Measurements from ENCODE around the gene ACBD4.

The ACBD4 gene, protein sequence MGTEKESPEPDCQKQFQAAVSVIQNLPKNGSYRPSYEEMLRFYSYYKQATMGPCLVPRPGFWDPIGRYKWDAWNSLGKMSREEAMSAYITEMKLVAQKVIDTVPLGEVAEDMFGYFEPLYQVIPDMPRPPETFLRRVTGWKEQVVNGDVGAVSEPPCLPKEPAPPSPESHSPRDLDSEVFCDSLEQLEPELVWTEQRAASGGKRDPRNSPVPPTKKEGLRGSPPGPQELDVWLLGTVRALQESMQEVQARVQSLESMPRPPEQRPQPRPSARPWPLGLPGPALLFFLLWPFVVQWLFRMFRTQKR

DNA sequence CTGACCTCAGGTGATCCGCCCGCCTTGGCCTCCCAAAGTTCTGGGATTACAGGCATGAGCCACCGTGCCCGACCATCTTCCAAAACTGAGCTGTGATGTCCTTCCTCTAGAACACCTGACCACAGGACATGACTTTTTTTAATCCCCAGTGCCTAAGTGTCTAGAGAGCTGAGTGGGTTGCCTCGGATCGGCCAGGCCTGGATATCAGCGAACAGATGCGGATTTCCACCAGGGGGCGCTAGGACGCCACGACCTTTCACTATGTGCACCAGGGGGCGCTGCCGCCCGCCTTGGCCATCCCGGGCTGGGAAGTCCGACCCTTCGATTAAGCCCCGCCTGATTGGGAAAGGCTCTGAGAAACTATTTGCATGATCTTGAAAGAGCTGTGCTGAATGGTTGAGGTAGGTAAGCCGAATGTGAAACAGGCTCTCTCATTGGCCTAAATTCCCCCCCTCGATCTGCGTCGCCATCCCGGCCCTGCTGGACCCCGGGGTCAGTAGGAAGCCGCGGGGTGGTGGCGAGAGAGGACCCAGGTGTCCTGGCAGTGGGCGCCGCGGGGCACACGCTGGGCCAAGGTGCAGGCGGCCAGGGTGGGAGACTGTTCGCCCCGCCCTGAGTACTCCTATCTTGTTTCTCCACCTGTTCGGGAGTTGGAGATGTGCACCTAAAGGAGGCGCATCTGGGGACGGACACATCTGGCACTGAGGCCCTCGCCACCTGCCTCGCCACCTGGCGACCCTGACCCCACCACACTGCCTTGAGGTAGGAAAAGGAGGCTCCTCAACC, at the start of gene ACBD4:
Gene ACBD4, plus strand, starts transcription at position 496 of the 786 bp plus-strand sequence. CDS start 458 bp downstream, outside the sequence.
- DNase-seq: peak; percentile 96

DNA sequence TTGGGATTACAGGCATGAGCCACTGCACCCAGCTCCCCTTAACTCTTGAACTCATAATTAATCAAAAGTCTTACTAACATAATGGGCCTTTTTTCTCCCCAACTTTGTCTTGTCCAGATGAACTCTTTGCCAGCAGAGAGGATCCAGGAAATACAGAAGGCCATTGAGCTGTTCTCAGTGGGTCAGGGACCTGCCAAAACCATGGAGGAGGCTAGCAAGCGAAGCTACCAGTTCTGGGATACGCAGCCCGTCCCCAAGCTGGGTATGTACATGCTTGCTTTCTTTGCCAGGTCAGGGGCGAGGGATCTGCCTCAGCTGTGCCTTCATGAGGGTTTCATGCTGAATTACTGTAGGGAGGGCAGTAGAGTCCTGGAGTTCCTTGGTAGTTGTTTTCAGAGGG, 49.1 kb upstream of the ACBD4 start:
- DNase-seq: no peak

DNA sequence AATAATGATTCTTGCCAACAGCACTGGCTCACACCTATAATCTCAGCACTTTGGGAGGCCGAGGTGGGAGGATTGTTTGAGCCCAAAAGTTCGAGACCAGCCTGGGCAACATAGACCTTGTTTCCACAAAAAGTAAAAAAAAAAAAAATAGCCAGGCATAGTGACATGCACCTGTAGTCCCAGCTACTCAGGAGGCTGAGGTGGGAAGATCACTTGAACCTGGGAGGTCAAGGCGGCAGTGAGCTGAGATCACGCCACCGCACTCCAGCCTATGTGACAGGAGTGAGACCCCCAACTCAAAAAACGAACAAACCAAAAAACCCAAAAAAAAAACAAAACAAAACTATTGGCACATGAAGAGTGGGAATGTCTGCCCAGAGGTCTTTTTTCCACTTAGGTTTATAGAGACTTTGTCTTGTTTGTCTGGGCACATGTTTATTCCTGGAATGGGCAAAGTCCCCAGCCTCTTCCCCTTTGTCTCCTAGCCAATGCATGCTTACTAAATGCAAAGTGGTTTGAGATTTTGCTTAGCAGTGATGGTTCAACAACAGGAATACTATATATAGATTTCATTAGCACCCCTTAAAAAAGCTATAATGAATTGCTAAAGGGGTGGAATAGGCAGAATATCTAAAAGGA, 48.5 kb upstream of the ACBD4 start:
- DNase-seq: no peak

DNA sequence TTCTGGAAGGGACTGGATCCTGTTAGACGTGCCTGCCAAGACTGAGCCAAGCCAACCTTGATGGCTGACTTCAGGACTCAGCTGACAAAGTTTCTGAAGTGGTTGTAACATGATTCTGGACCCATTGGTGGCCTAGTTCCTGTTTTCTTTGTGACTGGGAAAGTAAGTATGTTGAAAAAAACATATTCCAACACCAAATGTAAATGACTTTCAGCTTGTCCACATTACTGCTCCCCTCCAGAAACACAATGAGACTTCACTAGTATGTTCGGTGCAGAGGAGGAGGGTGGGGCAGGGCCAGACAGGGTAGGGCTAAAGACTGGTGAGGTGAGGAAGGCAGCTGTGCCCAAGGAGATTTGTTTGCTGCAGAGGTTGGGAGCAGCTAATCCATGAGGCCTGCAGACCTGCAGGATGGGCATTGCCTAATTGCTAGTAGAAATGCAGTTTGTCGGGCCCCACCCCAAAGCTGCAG, 47.9 kb upstream of the ACBD4 start:
- DNase-seq: no peak

DNA sequence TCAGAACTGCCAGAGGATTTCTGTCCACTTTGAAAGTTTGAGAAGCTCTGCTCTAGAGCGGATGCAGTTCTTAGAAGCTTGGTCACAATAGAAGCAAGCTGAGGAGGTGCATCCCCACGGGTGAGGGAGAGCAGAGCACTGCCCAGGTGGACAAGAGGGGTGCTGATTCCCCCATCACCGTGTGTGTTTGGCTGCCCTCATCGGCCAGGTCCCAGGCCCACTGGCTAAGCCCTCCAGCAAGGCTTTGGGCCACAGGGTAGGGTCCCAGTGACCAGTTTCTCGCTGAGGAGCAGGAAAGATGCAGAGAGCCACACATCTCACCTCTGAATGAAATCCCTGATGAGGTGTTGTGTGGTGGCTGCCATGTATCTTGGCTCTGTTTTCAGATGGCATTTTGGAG, 47.5 kb upstream of the ACBD4 start:
- DNase-seq: no peak

DNA sequence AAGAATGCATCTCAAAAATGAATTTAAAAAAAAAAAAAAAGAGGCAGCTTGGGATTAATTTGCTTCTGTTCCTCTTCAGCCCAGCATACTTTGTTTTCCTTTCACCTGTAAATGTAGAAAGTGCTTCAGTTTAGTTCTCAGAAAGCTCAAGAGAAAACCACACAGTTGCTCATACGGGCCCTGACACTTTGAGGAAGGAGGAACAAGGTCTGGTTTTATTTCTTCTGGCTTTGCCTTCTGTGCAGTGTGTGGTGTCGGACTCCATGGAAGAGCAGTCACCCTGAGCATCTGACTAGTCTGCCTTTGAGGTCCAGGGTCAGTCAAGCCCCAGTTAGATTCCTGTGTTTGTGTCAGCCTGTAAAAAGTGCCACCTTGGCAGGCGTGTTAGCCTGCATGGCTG, 46.7 kb upstream of the ACBD4 start:
- no peak for DNase-seq

DNA sequence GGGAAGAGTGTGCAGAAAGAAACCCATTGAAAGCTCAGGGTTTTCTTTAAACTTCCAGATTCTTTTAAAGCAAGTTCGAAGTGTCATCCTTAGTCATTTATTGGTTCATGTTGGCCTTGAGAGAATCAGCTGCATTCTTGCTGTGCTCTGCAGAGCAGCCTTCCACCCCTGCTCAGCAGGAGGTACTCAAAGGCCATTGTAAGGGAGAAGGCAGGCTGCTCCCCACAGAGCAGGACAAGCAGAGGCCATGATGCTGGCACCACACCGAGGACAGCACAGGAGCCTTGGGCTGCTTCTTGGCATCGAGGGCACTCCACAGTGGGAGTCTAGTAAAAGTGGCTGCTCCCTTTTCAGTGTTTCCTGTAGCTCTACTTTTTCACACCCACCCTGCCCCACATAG, 44.8 kb upstream of the ACBD4 start:
- DNase-seq: no peak

DNA sequence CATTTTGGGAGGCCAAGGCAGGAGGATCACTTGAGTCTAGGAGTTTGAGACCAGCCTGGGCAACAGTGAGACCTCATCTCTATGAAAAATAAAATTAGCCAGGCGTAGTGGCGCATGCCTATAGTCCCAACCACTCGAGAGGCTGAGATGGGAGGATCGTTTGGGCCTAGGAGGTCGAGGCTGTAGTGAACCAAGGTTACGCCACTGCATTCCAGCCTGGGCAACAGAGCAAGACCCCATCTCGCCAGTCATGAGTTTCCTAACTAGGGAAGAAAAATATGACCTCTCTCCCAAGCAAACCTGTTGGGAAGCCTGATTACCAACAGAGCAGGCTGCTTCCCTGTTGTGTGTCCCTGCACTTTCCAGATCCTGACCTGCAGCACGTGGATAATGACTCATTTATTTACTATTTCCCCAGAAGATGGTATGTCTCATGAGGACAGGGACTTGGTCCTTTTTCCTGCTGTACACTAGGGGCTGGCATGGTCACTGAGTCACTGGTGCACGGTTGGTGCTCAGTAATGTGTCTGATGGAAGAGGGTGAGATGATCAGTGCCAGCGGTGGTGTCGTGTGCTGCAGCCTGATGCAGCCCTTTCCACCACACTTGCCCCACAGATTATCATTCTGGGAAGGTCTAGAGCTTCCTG, 43.6 kb upstream of the ACBD4 start:
- no peak for DNase-seq

DNA sequence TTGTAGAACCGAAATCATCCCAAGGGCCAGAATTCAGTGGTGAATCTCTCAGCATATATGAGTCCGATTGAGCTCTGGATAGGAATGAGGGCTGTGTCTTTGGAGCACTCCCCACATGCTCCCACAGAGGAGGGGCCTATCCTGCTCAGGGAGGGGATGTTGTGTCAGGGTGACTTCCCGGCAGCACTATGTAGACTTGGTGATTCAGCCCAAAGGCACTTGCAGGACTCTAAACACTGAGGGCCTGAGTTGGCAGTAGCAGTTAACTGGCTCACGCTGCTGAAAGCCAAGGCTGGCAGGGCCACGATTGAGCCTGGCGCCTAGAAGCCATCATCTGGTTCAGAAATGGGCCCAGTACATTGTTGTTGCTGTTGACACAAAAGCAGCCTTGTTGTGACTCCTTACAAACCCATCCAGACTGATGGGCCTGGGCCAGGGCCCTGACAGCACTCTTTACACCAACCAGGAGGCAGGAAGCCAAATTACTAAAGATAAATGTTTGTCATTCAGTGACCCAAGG, 42.5 kb upstream of the ACBD4 start:
- DNase-seq: no peak

DNA sequence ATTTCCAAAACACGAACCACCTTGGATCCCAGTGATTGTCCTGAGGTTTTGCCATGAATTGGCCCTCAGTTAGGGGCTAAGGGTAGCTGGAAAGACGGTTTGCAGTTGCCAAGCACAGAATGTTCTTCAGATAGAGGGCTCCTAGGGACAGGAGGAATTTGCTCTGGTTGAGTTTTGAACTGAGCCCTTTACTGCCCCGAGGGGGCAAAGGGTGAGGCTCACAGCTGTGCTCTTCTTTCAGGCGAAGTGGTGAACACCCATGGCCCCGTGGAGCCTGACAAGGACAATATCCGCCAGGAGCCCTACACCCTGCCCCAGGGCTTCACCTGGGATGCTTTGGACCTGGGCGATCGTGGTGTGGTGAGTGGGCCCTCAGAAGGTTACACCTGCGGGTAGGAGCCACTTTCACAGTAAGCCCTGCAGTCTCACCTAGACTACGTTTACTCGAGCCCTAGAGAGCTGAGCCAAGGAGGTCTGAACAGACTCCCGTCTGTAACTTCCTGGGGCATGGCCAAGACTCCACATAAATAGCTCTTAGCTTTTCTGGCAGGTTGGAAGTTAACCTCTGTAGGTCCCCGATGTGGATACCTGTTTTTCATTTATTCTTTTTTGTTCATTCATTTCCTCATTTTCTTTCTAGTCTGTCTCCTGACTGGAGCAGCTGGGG, 41.9 kb upstream of the ACBD4 start:
- DNase-seq: no peak

DNA sequence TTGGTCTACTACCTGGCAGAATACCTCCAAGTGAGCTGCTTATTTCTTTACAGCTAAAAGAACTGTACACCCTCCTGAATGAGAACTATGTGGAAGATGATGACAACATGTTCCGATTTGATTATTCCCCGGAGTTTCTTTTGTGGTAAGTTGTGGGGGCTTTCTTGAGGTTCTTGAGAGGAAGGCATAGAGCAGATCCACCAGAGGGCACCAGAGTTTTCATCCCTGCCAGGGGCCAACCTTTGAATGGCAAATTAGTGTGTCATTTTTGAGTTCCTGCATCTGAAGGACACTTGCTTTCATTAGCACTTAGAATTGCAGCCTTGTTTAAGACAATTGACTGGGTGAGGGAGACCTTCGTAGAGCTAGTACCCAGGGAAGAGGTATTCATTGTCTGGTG, 39.3 kb upstream of the ACBD4 start:
- DNase-seq: no peak

DNA sequence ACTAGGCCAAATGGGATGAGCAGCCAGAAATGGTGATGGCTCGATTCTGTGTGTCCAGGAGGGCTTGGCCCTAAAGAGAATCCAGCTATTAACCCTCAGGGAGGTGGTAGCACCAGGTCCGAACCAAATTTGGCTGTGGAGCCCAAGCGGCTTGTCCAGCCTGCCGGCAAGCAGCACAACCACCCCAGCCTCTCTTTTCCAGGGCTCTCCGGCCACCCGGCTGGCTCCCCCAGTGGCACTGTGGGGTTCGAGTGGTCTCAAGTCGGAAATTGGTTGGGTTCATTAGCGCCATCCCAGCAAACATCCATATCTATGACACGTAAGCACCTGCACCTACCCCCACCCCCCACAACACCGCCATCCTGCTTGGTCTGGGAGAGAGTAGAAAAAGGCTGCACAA, 38.6 kb upstream of the ACBD4 start:
- no peak for DNase-seq

DNA sequence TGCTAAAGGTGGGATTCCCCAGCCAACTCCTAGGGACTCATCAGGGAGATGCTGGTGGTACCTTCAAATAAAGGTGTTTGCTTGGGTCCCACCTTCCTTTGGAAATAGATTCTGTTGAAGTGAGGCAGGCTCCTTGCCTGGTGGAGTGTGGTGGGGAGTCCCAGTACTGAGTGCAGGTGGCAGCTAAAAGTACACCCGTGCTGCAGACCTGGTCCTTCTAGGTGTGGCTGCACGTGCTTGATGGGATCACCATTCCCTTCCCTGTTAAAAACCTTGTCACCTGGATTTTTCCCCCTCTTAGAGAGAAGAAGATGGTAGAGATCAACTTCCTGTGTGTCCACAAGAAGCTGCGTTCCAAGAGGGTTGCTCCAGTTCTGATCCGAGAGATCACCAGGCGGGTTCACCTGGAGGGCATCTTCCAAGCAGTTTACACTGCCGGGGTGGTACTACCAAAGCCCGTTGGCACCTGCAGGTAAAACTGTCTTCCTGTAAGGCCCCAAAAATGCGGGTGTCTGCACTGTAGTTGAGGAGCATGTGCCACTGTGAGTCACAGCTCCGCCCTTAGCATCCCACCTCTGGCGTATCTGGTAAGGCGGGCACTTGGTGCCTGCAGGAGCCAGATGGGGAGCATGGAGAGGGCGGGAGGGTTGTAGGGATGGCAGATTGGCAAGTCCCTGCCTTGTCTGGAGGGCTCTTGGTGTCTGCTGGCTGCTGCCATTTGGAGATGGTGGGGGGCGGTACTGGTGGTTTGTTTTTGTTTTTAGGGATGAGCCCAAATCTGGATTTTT, 37.2 kb upstream of the ACBD4 start:
- DNase-seq: no peak

DNA sequence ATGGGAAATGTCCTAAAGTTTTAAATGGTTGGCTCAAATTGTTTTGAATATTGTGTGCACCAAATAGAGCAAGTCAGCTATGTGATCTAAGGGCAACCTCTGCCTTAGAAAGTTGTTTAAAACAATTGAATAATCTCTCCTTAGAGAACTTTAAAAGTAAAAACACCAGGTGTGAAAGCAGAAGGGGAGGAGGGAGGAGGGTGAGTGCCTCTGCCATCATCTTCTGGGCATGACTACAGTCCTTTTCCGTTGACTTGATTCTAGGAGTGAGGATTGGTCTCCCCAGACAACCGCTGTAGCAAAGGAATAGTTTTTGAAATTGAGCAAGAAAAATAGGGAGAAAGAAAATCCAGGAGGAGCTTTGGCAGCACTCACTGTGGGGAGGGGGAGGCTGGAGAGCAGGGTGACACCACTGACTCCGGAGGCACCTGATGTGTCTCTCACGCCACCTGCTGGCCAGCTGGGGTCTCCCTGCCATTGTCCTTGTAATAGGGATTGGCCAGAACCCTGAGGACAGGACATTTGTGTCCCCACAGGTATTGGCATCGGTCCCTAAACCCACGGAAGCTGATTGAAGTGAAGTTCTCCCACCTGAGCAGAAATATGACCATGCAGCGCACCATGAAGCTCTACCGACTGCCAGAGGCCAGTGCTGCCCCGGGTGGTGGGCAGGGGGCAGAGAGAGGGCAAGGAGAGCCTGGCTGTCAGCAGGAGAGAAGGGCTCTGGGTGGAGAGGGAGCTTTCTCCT, 36.4 kb upstream of the ACBD4 start:
- DNase-seq: peak; percentile 71

DNA sequence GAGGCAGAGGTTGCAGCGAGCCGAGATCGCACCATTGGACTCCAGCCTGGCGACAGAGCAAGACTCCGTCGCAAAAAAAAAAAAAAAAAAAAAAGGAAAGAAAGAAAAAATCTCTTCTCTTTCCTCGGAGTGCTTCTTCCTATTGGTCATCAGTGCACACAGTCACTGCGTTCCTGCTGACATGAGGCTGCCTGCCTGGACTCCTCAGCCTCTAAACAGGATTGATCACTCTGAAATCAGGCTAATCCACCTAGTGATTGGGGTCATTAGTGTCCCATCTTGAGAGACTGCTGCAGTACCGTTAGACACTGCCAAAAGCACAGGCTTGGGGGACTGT, 34.0 kb upstream of the ACBD4 start:
- no peak for DNase-seq

DNA sequence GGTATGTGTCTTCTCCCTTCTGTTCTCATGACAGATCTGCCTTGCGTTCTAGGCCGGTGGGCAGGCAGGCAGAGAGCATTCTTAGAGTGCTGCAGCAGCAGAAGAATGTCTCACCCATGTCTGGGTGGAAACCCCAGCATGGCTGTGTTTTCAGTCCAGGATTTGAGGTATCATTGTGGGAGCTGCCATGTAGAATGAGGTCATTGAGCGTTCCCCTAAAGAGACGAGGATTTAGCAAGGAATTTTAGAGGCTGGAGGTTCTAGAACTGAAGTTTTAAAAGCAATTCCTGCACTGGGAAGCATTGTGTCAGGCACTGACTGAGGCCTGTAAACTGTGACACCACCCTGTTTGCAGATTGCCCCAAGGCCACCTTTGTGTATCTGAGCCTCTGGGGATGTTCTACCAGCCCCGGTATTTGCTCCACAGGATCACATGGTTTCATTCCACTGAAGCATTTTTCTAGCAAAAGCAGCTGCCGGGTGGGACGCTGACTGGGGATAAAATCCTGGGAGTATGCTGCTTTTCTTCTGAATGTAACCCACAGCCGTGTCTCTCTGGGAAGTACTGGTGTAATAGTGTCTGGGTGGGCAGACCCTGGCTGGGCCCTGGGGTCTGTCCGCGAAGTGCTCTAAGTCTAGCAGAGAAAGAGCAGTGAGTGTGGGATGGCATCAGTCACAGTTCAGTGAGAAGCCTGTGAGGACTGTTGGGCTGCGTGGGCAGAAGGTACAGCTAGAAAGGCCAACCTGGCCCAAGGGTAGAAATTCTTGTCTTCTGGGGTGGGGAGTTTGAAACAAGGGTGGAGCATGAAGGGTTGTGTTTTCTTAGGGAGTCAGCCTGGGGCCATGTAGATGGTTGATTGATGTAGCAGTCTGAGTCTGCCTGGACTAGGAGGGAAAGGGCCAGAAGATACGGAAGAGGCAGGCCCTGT, 33.3 kb upstream of the ACBD4 start:
- DNase-seq: no peak

DNA sequence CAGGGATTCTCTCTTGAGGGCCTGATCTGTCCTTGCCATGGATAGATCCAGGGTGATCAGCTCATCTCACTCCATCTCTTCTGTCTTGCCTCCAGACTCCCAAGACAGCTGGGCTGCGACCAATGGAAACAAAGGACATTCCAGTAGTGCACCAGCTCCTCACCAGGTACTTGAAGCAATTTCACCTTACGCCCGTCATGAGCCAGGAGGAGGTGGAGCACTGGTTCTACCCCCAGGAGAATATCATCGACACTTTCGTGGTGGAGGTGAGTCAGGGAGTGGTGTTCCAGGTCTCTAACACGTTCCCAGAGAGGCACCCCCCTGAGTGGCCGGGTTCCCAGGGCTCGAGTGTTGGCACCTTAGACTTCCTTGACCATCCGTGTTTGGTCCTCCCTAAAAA, 32.6 kb upstream of the ACBD4 start:
- DNase-seq: no peak

DNA sequence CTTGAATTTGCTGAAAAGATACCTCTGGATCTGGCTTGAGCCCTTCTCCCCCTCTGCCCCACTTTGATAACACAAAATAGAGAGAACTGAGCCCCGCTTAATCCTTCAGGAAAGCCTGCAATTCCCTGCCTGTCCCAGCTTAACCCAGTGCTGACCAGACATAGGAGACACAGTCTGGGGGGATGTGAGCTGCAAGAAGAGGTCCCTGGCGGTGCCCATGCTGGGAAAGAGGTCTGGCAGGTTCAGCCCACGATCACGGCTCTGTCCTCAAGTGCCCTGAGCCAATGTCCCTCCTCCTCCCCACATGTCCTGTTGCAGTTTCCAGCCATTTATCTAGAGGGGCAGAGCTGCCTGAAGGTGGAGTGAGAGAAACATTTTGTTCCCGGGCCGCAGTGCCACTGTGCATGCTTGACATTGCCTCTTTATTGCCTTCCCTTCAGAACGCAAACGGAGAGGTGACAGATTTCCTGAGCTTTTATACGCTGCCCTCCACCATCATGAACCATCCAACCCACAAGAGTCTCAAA, 32.2 kb upstream of the ACBD4 start:
- no peak for DNase-seq

DNA sequence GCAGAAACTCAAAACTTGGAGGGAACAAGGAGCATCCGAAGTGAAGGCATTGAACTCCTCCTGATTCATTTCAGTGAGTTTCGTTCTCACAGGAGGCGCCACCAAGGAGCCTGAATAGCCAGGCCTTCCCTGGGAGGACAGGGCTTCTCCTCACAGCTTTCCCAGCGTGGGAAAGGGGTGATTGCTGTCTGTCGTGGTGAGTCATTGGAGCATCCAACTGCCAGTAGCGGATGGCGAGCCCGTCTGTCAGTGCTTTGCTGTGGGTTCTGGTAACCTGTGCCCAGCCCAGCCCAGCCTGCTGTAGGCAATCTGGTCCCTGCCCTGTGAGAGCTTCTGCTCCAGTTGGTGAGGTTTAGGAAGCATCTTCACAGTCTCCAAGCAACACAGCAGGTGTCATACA, 31.5 kb upstream of the ACBD4 start:
- no peak for DNase-seq

DNA sequence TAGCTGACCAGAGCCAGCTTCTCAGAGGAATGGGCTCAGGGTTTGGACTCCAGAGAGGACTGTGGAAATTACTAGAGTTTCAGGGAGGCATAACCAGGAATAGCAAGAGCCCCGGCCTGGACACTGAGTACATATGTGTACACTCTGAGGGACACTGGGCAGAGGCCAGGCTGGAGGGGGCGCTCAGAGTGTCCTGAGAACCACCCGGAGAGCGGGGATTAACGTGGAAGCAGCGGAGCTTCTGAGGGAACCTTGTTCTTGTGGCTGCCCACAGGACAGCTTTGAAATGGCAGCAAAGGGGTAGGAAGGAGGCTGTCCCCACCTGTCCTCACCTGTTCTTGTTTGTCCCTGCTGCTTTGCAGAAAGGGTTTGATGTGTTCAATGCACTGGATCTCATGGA, 31.0 kb upstream of the ACBD4 start:
- no peak for DNase-seq

Measured in stimulated activated CD4-positive, alpha-beta T cell treated with anti-CD3 and anti-CD28 coated beads, Interleukin-12 subunit alpha, Interleukin-12 subunit beta, amount 100 ng/mL, for 4 hours (primary cell).